Measurements from ENCODE around the gene GRAMD2B.

The GRAMD2B gene

DNA sequence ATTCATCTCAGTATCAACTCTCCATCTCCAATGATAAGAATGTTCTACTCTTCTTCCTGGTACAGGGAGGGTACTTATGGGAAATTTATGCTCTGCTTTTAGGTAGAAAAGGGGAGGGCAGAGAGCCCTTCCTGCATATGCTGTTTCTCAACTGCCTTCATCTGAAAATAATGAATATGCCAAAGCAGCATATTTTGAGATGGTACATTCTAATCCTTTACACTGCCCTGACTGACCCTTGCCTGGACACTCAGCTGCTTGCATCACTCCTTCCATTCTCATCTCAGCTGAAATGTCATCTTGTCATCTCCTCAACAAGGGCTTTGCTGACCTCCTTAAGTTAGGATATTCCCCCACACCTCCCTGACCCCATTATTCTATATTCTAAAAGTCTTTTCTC, 103.3 kb downstream of the GRAMD2B start:
- no peak for TF ChIP-seq POLR2A (IDR thresholded peaks at IDR 0.05; ENCODE audit: low read depth, low read length)
- FAIRE-seq (no peak), DNase-seq (ENCODE audit: insufficient read length, low spot score) (no peak)

DNA sequence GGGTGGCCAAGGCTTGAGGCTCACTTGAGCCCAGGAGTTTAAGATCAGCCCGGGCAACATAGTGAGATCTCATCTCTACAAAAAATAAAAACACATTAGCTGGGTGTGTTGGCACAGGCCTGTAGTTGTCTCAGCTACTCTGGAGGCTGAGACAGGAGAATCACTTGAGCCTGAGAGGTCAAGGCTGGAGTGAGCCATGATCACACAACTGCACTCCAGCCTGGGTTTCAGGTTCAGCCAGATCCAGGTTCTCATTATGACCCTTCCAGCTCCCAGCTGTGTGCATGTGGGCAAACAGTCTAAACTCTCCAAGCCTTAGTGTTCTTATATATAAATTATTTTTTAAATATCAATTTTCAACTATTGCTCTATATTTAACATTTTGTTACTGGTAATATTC, 103.9 kb downstream of the GRAMD2B start:
- DNase-seq (ENCODE audit: insufficient read length, low spot score) = no peak
- no peak for TF ChIP-seq POLR2A (IDR thresholded peaks at IDR 0.05; ENCODE audit: low read depth, low read length)
- FAIRE-seq = no peak

DNA sequence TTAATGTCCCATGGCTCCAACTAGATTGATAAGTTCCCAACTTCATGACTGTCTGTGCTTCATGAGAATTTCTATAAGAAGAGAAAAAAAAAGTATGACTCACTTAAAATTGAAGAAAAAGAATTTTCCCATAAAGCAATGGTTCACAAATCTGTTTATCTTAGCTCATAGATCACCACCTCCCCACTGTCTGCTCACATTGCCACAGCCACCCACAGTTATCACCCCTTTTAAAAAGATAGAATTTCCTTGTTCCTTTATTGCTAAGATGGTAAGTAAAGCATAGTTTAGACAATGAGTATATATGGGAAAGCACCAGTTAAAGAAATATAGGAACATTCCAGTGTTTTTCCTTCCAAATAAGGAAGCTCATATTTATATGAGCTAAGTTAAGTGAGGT, 104.7 kb downstream of the GRAMD2B start:
- FAIRE-seq (no peak), DNase-seq (ENCODE audit: insufficient read length, low spot score) (no peak)
- no peak for TF ChIP-seq POLR2A (IDR thresholded peaks at IDR 0.05; ENCODE audit: low read depth, low read length)

DNA sequence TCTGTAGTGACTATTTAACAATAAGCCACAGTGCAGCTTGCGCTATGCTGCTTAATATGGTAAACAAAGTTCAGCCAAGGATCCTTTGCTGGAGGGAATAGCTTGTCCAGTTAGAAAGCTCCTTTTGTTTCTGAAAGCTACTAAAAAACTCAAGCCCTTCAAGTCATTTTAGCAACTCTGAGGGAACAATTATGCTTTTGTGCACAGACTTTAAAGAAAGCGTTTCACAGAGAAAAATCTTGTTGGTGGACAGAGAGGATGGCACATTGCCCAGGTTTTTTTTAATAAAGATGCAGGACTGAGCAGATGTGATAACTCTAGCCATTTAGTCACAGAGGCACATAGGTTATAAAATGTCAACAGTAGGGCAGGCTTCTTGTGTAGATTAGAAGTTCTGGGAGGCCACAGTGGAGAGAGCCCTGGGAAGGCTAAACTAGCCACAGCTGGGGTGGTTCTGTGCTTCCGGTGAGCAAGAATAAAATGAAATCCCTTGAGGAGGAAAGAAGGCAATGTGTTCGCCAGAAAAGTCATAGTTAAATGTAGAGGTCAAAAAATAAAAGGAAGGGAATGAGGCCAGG, 108.4 kb downstream of the GRAMD2B start:
- TF ChIP-seq POLR2A (IDR thresholded peaks at IDR 0.05; ENCODE audit: low read depth, low read length) = no peak
- FAIRE-seq = no peak
- DNase-seq (ENCODE audit: insufficient read length, low spot score) = no peak

DNA sequence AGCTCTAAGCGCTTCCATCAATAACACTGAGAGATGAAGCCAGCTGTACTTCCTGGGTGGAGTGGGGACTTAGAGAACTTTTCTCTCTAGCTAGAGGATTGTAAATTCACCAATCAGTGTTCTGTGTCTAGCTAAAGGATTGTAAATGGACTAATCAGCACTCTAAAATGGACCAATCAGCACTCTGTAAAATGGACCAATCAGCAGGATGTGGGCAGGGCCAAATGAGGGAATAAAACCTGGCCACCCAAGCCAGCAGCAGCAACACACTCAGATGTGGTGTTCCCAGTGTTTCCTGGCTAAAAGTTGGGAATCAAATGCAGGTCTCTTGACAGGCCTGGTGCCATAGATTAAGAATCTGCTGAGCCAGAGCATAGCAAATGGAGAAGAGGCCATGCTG, 111.3 kb downstream of the GRAMD2B start:
- TF ChIP-seq POLR2A (IDR thresholded peaks at IDR 0.05; ENCODE audit: low read depth, low read length) = no peak
- no peak for DNase-seq (ENCODE audit: insufficient read length, low spot score)
- no peak for FAIRE-seq

DNA sequence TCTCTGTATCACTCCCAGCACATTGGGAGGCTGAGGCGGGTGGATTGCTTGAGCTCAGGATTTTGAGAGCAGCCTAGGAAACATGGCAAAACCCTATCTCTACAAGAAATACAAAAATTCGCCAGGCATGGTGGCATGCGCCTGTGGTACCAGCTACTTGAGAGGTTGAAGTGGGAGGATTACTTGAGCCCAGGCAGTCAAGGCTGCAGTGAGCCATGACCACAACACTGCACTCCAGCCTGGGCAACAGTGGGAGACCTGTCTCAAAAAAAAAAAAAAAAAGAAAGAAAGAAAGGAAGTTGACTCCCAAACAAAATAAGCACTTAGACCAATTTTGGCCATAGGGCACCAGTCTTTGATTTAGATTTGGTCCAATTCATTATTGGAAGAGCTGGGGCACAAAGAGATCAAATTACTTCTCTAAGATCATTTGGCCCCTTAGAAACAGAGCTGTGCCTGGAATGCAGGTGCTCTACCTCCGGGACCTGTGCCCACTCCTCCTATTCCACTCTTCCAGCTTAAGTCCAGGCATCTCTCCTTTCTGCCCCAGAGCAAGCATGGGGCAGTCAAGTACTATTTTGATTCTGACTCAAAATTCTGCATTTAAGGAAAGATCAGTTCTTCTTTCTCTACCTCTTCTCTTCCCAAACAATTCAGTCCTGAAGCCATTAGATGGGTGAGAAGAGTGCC, 112.8 kb downstream of the GRAMD2B start:
- no peak for FAIRE-seq
- DNase-seq (ENCODE audit: insufficient read length, low spot score) = no peak
- no peak for TF ChIP-seq POLR2A (IDR thresholded peaks at IDR 0.05; ENCODE audit: low read depth, low read length)

DNA sequence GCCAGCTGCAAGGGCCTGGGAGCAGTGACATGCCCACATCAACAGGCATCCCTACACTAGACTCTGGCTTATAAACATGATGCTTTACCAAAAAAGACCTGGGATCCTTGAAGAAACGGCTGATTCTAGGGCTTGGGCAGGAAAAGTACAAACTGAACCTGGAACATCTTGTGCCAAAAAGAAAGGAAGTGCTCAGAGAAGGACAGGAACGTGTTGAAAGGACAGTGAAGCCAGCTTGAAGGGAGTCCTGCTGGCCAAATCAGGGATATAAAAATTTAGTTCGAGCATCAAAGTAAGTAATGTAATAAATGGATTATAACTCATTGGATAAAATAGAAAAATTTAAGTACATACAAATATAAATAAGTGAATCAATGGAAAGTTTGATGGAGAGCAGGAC, 113.7 kb downstream of the GRAMD2B start:
- FAIRE-seq (no peak), DNase-seq (ENCODE audit: insufficient read length, low spot score) (no peak)
- TF ChIP-seq POLR2A (IDR thresholded peaks at IDR 0.05; ENCODE audit: low read depth, low read length) = no peak

DNA sequence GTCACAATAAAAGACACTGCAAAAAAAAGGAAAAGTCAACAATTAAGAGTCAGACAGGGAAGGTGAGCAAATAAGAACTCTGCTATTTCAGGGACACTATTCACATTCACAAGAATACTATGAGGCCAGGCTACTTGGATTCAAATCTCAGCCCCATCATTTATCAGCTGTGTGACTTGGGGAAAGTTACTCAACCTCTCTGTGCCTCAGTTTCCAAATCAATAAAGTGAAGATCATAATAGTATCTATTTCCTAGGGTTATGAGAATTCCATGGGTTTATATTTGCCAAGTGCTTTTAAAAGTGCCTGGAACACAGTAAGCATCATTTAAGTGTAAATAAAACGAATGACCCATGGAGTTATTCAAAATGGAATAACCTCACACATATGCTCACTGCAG, 115.4 kb downstream of the GRAMD2B start:
- DNase-seq (ENCODE audit: insufficient read length, low spot score) = no peak
- FAIRE-seq = no peak
- TF ChIP-seq POLR2A (IDR thresholded peaks at IDR 0.05; ENCODE audit: low read depth, low read length) = no peak

DNA sequence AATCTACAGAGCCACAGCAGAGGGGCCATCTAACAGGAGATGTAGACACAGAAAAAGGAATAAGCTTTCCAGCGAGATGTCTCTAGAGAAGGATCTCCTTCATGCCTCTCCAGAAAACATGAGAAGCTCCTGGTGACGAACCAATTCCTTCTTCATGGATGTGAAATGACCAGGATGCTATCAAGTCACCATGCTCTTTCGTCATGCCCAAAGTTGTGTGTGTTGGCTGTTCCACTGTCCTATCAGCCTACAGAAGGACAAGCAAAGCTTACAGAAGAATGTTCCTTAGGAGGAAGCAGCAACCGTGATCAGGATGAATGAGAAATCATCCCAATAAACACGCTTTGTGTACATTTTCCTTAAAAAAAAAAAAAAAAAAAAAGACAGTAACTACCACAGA, 117.4 kb downstream of the GRAMD2B start:
- DNase-seq (ENCODE audit: insufficient read length, low spot score) (no peak), FAIRE-seq (no peak)
- TF ChIP-seq POLR2A (IDR thresholded peaks at IDR 0.05; ENCODE audit: low read depth, low read length) = no peak

DNA sequence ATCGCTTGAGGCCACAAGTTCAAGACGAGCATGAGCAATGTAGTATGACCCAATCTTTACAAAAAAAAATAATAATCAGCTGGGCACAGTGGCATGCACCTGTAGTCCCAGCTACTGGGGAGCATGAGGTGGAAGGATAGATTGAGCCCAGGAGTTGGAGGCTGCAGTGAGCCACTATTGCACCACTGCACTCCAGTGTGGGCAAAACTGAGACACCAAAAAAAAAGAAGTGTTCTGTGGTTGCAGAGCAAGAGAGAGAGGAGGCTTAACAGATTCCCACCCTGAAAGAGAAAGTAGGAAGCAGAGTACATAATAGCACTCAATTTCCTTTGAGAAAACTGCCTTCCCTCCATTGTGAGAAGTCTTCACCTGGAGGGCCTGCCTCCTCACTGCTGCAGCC, 119.2 kb downstream of the GRAMD2B start:
- no peak for TF ChIP-seq POLR2A (IDR thresholded peaks at IDR 0.05; ENCODE audit: low read depth, low read length)
- FAIRE-seq = no peak
- no peak for DNase-seq (ENCODE audit: insufficient read length, low spot score)

DNA sequence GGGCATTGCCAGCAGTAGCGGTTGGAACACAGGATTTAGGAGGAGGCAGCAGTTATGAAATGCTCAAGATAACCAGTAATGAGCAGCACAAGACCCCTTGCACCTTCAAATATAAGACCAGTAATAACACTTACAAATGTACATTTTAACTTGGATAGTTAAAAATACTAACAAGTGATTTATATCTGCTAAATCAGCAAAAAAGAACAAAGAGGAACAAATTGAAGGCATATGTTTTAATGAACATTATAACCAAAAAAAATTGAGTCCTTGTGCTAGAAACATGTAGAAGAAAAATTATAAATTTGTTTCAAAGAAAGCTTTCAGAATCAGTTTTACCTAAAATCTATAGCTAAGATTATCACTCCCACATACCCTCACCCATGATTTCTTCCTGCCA, 119.8 kb downstream of the GRAMD2B start:
- DNase-seq (ENCODE audit: insufficient read length, low spot score) (no peak), FAIRE-seq (no peak)
- no peak for TF ChIP-seq POLR2A (IDR thresholded peaks at IDR 0.05; ENCODE audit: low read depth, low read length)

DNA sequence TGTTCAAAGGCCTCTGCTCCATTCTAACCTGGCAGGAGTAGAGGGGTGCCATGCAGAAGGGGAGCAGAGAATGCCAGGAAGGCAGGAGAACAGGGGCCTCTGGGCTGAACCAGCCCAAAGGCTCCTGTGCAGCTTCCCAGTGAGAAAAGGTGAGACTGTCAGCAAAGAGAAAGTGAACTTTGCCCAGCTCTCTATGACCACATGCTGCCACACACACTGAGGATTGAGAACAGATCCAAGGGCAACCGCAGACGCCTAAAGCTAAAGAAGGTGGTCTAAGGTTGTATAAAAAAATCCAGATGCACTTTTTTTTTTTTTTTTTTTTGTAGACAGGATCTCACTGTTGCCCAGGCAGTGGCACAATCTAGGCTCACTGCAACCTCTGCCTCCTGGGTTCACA, 120.5 kb downstream of the GRAMD2B start:
- no peak for TF ChIP-seq POLR2A (IDR thresholded peaks at IDR 0.05; ENCODE audit: low read depth, low read length)
- DNase-seq (ENCODE audit: insufficient read length, low spot score) (no peak), FAIRE-seq (no peak)

All from H54 (cell line).